IPS DF 4.7 (cell line): Measurements from ENCODE around the gene CHD2.
"Not testable (repeated sequence)": the region's sequence is repeated elsewhere in the genome, so short reads cannot be mapped to it uniquely, and the experiment has no call there.

ENCODE experiments used
- DNase-seq: peaks from one replicate; pipeline ENCODE4 v3.0.0-alpha.2; 2013; ENCODE audit warnings: low spot score; ENCODE audit errors: extremely low read depth

The CHD2 gene

DNA sequence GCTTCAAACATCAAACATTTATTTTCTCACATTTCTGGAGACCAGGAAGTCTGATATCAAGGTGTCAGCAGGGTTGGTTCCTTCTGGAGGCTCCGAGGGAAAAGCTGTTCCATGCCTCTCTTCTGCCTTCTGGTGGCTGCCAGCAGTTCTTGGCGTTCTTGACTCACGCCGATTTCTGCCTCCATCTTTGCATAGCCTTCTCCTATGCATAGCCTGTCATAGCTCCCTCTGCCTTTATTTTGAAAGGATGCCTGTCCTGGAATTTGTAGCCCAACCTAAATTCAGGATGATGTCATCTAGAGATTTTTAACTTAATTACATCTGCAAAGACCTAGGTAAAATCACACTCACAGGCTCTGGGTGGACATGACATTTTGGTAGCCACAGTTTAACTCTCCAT is 118.5 kb downstream of the CHD2 start:
- DNase-seq: no peak

DNA sequence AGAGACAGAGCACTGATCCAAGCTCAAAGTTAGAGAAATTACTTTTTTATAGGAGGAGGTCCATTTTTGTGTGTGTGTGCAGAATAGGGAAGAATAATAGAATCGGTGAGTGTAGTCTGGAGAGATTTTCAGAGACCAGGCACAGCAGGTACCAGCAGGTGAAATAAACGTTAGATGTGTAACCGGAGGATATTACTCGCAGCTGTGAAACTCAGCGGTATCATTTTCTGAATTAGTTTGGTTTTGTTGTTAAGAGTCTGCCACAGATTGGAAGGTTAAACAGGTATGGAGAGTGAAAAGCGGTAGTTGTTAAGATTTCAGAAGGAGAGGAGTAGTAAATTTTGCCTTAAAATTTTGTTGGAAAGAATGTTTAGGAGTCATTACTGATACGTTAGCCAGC is 119.0 kb downstream of the CHD2 start:
- DNase-seq: no peak

DNA sequence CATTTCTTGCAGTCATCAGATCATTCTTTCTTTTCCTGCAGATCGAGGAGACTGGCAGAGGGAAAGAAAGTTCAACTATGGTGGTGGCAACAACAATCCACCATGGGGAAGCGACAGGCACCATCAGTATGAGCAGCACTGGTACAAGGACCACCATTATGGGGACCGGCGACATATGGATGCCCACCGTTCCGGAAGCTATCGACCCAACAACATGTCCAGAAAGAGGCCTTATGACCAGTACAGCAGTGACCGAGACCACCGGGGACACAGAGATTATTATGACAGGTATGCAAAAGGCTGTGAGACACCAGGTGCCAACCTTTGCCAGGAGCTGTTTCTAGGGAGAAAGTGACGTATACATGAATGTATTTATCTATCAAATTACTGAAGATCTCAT is 119.8 kb downstream of the CHD2 start:
- DNase-seq: no peak

DNA sequence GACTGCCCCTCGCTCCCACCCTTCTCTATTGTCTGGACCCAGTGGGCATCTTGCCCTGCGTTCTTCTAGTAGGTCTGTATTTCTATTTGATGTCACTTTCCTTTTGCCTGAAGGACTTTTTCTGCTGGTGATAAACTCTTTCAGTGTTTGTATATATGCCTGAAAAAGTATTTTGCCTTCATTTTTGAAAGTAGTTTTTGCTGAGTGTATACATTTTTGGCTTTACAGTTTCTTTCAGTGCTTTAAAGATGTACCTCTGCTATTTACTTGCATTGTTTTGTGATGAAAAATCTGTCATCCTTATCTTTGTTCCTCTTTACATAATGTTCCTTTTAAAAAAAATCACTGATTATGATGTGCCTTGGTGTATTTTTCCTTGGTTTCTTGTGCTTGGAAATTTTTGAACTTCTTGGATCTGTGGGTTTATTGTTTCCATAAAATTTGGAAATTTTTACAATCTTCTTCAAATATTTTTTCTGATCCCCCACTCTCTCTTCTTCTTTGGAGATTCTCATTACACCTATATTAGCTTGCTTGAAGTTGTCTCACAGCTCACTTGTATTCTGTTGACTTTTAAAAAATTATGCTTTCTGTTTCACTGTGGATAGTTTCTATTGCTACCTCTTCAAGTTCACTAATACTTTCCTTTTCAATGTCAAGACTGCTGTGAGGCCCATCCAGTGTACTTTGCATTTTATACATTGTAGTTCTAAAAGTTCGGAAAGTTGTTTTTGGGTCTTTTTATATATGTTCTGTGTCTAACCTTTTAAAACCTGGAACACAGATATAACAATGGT is 121.0 kb downstream of the CHD2 start:
- no peak for DNase-seq

DNA sequence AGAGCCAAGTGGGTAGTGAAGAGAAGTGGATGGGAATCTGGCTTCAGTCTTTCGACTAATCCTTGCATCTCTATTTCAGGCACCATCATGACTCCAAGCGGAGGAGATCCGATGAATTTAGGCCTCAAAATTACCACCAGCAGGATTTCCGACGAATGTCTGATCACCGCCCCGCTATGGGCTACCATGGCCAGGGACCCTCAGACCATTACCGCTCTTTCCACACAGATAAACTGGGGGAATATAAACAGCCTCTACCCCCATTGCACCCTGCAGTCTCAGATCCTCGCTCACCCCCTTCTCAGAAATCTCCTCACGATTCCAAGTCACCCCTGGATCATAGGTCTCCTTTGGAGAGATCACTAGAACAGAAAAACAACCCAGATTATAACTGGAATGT is 124.2 kb downstream of the CHD2 start:
- no peak for DNase-seq

DNA sequence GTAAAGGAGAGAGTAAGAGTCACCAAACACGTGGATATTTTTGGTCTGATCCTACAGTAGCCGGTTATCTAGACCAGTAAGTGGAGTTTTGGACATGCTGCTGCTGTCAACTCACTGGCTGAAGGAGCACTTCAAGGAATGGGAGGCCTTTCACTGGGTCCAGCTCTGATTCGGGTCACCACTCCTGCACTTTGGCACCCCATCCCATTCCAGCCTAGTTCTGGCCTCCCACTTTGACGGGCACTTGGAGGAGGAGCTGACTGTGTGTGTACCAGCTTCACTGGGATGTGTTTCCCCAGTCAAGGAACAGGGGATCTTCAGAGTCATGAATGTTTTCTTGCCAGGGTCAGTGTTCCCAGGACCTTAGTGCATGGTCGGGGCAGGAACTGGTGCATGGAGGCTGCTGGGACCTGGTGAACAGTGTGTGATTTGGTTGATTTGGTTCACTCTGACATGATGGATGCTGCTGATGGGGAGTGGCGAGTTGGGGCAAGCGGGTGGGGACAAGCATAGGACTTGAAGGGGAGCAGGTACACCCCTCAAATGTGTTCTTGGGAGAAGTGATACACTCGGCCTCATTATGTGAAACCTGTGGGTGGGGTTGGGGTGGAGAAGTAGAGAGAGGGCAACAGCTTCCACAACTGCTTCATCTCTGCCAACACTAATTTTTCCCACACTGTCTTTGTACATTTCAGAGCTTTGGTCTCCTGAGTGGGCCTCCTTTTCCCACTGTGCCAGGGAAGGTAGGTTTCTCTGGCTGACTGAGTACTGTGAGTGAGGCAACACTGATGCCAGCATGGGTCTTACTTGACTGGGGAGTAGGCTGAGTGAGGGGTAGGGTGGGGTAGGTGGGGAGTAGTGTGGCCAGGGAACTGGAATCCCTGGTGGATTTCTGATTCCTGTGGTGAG is 124.8 kb downstream of the CHD2 start:
- DNase-seq: no peak

DNA sequence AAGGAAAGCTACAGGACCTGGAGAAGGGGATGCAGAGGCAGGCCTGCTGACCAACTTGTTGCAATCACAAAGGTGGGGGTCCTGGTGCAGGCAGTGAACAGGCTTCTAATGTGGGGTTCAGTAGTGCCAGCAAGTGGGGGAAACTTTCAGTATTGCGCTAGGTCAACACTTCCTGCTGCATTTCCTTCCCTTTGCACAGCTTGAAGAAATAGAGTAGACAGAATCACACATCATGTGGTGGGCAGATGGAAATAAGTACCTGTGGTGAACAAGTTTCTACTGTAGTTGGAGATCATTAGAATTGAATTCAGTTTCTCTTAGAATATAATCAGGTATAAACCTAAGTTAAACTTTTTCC is 125.5 kb downstream of the CHD2 start:
- DNase-seq: no peak

DNA sequence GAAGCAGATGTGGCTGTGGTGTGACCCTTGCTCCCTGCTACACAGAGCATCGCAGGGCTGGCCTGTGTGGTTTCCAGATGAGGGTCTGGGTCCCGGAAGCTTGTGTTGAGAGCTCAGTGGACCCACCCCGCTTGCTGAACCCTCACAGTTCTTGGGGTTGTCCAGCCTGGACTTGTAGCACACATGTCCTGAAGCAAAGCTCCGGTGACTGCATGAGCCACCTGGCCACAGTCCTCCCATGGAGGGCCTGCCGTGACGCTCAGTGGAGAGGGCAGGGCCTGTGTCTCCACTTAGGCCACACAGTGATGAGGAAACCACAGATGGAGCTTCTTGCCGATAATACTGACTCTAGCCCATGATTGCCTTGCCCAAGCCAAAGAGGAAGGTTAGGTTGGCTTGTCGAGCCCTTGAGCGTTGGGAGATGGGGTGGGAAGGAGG is 126.3 kb downstream of the CHD2 start:
- no peak for DNase-seq

DNA sequence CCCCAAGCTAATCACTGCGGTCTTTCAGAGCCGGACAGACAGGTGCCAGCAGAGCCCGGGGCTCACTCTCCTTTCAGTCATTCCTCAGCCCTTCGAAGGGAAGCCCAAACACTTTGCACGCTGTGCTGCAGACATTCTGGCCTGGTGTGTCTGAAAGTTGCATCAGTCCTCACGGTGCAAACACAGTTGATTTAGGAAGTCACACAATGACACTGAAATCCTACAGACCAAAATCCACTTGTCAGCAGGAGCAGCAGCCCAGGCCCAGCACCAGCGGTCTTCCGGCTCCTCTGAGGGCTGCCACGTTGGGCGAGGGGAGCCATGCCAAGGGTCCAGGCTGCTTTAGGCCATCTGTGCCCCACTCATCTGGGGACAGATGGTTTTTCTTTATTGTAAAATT is 127.3 kb downstream of the CHD2 start:
- DNase-seq: no peak

DNA sequence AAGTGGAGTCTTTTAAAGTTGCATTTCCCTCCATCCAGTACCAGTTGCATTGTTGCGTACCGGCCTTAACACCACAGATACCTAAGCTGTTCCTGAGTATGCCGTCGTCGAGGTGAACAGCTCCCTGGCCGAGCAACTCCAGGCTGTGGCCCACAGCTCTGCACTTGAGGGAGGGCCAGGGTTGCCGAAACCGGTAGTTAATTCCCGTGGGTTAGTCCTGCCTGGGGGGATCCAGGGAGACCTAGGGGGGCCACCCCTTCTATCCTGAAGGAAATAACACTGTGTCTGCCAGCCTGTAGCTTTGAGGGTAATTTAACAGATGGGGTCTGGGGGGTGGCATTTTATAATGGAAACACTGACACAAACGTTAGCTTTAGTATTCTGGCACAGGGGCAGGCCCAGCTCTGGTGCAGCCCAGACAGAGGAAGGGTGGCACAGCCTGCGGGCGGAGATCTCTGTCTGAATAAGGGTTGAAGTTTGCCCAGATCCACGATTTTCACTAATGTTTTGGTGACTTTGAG is 128.0 kb downstream of the CHD2 start:
- DNase-seq: no peak

DNA sequence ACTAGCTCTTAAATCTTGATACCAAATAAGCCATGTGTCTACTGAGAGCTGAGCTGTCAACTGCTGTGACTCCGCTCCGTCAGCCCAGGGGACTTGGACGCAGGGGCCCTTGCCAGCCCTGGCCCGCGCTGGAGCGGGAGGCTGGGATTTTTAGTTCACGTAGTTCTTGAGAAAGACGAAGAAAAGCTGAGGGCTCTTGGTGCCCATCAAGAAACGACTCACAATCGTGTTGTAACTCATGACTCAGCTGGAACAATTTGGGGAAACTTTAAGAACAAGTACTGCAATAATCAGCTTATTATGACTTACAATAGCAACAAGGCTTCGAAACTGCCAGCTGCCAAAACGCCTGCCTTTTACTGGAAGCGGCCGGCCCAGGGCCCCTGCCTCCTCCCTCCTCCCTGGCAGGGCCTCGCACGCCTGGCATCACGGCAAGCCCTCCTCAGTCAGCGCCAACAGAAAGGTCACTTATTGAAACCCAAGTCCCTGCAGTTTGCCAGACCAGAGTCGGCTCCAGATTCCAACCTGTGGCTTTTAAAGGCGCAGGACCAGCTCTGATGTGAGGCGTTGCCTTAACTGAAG is 128.6 kb downstream of the CHD2 start:
- DNase-seq: no peak

DNA sequence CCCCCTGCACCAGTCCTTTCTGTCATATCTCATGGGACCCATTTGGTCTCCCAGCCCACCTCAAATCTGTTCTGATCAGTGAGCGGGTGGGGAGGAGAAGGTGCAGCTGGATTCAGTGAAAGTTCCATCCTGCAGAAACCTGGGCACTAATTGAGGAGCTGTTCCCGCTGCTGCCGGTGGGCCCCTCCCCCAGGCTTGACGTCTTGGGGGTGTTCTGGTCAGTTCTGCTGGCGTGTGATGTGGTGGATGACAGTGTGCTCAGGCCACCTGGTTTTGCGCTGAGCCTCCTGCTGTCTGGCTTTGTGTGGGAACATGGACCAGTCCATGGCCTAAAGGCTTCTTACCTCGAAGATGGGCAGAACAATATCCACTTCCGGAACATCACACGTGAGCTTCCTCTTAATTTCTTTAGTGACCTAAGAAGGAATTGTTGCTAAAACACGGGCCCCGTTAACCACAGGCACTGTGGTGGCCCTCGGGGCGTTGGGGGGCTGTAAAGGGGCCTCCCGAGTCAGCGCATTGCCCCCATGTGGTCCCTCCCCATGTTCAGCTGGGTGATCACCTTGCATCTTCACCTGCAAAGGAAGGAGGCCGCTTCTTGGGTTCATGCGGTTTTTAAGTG is 129.2 kb downstream of the CHD2 start:
- DNase-seq: no peak

DNA sequence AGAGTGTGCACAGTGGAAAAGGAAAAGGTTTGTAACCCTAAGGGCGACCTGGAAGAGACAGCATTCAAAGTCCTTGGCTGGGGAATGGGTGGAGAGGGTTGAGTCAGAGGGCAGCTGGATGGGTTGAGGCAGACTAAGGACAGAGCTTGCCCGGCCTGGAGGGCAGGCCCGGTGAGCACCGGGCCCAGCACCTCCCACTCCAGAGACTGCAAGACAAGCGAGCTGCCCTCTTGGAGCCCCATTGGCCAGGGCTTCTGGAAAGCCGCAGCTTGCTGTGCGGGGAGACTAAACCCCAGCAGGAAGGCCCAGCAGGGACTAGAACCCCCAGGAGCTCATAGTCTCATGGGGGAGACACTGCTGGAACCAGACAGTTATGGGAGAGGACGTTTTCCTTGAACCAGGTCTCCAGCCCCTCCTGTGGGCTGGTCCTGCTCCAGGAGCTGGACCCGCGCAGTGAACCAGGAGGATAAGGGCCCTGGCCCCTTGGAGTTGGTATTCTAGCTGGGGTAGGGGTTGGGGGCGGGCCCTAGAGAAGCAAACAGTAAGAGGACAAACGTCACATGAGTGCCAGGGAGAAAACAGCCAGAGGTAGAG is 129.8 kb downstream of the CHD2 start:
- no peak for DNase-seq

DNA sequence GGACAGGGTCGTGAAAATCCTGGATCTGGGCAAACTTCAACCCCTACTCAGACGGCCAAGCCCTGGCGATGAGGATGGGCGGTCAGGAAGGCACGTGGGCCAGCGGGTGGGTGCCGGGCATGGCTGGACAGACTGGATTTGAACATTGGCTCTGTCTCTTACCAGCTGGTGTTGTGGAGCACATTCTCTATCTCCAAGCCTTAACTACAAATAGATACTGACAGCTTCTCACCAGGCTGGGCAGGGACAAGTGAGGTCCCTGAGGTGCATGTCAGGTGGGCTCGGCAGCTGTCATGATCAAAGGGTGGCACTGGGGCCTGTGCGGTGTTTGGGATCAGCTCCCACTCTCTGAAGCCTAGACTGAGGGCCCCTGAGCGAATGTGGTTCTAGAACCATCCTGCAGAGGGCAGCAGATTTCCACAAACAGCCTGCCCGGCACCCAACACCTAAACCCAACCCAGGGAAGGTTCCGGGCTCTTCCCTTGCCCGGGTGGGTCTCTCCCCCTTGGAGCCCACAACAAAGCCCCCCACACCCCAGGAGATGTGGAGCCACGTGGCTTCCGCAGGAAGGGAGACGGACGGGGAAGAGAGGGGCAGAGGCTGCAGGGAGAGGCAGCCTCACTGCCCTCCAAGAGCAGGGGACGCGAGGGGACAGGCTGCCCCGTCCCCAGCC is 130.4 kb downstream of the CHD2 start:
- DNase-seq: peak; percentile 53

DNA sequence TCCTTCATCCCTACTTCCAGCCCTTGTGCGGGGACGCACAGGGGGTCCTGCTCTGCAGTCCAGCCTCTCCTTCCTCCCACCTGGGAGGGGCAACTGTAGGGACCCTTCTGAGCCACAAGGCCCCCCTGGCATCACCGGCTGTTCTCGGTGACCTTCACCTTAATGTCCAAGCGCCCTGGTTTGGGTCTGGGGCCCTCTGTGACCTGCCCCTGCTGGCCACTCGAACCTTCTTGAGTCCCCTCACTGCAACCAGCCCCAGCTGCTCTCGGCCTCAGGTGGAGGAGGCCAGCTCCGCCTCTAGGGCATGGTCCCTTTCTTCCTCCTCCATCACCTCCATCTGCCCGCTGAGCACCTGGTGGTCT is 131.0 kb downstream of the CHD2 start:
- no peak for DNase-seq

DNA sequence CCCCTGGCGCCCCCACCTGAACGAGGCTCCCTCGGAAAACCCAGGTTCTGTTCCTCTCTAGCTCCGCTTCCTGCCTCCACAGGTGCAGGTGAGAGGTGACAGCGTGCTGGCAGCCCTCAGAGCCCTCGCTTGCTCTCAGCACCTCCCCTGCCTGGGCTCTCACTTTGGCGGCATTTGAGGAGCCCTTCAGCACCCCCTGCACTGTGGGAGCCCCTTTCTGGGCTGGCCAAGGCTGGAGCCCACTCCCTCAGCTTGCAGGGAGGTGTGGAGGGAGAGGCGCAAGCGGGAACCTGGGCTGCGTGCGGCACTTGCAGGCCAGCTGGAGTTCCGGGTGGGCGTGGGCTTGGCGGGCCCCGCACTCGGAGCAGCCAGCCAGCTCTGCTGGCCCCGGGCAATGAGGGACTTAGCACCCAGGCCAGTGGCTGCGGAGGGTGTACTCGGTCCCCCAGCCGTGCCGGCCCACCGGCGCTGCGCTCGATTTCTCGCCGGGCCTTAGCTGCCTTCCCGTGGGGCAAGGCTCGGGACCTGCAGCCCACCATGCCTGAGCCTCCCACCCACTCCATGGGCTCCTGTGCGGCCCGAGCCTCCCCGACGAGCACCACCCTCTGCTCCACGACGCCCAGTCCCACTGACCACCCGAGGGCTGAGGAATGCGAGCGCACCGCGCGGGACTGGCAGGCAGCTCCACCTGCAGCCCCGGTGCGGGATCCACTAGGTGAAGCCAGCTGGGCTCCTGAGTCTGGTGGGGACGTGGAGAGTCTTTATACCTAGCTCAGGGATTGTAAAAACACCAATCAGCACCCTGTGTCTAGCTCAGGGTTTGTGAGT is 131.6 kb downstream of the CHD2 start:
- DNase-seq: not testable (repeated sequence)

DNA sequence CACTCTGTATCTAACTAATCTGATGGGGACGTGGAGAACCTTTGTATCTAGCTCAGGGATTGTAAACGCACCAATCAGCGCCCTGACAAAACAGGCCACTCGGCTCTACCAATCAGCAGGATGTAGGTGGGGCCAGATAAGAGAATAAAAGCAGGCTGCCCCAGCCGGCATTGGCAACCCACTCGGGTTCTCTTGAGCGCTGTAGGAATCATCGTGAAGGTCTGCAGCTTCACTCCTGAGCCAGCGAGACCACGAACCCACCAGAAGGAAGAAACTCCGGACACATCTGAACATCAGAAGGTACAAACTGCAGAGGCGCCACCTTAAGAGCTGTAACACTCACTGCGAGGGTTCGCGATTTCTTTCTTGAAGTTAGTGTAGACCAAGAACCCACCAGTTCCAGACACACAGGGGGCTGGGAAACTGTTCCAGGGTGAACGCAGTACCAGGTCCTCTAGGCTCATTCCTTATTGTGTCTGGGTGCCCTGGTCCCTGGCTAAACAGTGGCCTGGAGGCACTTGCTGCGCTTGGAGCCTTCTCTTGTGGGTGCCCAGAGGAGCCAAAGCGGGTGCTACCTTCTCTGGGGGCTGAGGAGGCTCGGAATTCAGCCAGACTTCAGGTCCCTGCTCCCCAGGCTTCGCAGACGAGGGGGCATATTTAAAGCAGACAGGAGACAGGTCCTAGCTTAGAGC is 132.5 kb downstream of the CHD2 start:
- DNase-seq: not testable (repeated sequence)

DNA sequence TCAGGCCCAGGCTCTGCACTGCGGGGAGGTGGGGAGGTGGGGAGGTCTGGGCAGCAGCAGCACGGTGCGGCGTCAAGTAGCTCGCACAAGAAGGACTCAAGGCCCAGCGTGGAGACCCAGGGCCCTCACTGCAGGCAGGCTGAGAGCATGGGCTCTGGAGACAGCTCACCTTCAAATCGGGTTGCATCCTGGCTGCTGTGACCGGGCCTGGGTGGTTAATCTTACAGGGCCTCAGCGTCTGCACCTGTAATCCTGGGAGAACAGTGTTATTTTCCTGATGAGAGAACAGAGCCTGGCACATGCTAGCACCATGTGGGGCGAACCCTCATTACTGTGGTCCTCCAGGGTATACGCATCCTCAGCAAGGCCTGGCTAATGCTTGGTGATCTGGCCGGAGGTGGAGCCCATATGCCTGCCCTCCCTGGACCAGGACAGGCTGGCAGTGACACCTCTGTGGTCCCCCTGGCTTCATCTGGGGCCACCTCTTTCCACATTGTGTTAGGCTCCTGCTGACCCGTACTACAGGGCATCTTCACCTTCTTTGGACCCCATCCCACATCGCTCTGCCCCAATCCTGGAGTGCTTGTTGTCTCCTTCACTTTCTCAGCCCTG is 133.4 kb downstream of the CHD2 start:
- DNase-seq: no peak

DNA sequence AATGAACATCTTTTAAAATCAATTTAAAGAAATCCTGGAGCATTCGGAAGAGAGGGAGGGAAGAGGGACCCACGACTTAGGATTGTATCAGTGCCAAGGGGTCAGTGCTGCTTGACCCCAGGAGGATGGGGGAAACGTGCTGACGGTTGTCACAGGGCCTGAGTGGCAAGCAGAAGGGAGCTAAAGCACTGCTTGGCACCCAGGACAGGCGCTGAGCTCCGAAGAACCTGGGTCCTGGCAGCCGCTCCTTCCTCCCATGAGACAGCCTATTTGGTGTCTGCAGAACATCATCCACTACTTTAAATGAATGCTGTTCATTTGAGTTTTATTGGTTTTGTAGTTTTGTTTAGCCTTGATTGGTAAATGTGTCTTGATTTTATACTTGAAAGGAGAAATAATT is 134.4 kb downstream of the CHD2 start:
- DNase-seq: no peak
